CD4-positive, alpha-beta T cell treated with Interleukin-17A for 1 hour (primary cell): ENCODE data around the gene TREML2.

ENCODE experiments used
- DNase-seq: peaks from one replicate; pipeline ENCODE4 v3.0.0-alpha.2; 2020

Gene TREML2

DNA sequence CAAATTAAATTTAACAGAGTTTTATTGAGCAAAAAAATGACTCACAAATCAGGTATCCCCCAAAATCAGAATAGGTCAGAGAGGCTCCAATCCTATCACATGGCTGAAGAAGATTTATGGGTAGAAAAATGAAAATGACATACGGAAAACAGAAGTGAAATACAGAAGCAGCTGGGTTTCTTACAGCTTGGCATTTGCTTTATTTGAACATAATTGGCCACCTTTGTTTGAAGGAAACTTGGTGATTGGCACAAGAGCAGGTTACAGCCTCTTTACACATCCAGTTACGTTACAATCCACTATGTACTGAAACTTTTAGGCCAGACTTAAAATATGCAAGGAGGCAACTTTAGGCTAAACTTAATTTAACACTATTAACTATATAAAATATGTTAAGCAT lies 26.3 kb downstream of the TREML2 start:
- DNase-seq = no peak

DNA sequence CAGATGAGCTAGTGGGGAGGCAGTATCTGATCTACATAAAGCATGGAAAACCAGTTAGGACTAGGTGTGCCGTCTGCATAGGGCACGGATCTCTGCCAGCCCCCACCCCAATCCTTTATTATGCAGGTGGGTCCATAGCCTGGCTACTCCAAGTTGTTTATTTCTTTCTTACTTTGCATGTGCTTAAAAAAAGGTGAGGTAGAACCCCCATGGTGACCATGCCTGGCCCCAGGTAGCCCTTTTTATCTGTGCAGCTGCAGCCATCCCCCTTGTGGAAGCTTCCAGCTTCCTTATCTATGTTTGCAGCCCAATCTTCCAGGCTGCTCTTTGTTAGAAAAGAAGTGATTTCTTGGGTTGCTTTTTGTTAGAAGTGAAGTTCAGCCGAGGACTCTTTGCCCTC lies 29.0 kb downstream of the TREML2 start:
- no peak for DNase-seq

DNA sequence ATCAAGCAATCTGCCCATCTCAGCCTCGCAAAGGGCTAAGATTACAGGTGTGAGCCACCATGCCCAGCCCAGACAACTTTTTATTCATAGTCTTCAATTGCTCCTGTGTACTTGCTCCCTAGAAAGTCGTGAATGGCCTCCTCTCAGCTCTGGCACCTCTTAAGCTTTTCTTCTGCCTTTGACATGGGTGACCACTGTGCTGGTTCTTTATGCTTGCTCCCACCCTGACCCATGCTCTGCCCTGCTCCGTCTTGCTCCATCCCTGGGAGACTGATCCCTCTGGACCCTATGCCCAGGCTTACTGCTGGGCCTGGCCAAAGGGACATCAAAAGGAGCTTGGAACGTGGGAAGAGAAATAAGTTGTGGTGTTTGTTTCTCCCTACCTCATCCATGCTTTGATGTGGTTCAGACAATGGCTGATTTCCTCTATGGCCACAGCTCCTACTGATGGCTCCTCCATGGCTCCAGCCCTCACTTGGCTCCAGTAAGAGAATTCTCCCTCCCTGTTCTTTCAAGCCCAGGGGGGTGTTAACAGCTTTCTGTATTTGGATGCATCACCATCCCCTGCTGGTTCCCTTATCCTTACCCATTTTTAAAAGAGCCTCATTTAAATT lies 30.3 kb downstream of the TREML2 start:
- no peak for DNase-seq

DNA sequence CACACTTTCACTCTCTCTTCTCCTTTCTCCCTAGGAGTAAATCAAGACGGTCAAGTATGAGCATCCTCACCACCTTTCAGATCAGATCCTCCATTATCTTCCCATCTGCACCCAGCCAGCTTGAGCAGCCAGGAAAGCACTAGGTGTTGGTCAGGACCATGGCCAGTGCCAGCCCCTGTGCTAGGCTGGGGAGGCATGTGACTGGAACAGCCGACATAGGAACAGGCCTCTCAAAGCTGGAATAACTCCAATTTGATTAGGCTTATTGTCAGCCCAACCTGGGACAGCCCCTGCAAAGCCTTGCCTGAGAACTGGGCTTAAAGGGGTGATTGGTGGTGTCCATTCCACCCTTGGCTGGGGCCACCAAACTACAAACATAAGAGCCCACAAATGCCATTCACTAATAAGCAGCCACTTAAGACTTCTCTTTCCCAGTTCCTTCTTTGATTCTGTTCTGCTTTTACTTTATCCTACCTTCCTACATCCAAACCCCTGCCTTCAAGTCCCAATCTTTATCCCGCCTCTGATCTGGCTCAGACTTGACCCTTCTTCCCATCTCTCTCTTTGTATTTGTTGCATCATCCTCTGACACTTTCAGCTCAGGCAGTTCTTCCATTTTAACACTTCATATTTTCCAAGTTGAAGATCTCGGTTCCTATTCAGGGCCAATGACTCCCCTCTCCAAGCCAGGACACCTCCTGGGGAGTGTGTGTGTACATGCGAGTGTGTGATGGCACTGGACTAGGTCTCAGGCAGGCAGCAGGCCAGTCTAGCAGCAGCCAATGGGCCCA lies 33.6 kb downstream of the TREML2 start:
- no peak for DNase-seq

- DNase-seq = no peak
These were observed 36.3 kb downstream of the TREML2 start for GRCh38 chr6:41164551-41165120.

DNA sequence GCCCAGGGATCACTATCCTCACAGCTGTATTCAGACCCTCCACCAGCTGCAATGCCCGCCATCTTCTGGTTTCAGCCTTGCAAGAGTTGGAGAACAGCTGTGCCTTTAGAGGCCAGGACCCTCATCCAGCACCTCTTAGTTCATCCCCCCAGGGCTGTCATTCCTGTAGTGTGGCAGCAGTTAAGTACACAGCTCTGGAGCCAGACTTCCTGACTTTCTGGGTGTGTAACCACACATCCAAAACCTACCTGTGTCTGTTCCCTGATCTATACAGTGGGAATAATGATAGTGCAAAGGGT lies 37.6 kb downstream of the TREML2 start:
- no peak for DNase-seq

- no peak for DNase-seq
These were observed 38.1 kb downstream of the TREML2 start, which contains the start of gene TREM2 for GRCh38 chr6:41162687-41163418. Gene TREM2 (minus strand): TSS chr6:41163116. CDS start chr6:41163082, 34 bp downstream.

GRCh38 chr6:41161851-41162552 lies 38.9 kb downstream of the TREML2 start:
- no peak for DNase-seq

- DNase-seq = no peak
These were observed 39.6 kb downstream of the TREML2 start for GRCh38 chr6:41161380-41161779.

- DNase-seq = no peak
These were observed 40.0 kb downstream of the TREML2 start for GRCh38 chr6:41160933-41161332.

DNA sequence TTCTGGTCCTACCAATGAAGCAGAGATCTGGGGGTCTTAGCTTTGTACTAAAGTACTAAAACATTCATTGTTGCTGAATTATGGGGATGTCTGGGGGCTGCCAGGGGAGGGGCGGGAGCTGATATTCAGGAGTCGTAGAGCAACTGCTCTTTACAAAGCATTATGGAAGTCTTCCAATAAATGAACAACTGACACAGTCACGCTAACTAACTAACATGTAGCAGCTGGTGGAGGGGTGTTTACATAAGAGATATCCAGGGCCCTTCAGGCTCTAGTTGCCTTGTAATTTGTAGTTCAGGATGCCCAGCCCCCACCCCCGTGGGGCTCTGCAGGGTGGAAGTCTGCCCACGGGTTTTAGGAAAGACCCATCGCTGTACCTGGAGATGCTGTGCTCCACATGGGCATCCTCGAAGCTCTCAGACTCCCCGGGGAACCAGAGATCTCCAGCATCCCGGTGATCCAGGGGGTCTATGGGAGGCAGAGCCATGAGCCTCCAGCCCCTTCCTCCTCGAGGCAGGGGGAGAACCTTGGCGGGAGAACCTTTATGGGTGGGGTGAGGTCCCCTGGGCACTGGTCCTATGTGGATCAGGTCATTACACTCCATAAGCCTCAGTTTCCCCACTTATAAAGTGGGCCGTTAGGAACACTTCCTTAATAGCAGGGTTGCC lies 41.4 kb downstream of the TREML2 start:
- no peak for DNase-seq

GRCh38 chr6:41157323-41157722 lies 43.6 kb downstream of the TREML2 start:
- no peak for DNase-seq

DNA sequence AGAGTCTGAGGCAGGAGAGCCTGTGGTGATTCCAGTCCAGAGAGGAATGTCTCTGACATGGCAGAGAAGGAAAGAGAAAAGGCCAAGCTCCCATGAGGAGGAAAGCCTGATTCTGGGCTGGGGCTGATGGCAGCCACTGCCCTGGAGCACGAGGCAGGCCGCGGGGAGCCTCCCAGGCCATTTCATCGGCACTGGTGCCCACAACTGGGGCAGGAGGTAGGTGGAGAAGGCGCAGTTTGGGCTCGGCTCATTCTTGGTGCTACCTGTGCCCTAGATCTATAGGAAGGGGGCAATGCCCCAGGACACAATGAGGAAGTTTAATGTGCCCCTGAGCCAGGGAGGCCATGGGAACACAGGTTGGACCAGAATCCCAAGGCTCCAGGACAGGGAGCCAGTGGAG lies 44.2 kb downstream of the TREML2 start:
- no peak for DNase-seq

DNA sequence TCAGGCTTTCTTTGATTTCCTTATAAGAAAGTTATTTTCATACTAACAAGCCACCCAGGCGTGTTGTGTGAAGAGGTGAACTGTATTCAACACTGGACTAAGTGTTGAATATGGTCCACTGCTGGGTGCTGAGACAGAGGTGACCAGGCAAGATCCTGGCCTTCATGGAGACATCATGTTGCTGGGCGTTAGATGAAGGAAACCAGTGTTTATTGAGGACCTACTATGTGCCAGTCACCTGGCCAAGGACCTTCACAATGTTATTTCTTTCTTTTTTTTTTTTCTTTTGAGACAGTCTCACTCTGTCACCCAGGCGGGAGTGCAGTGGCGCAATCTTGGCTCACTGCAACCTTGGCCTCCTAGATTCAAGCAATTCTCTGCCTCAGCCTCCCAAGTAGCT lies 44.9 kb downstream of the TREML2 start:
- DNase-seq = no peak

DNA sequence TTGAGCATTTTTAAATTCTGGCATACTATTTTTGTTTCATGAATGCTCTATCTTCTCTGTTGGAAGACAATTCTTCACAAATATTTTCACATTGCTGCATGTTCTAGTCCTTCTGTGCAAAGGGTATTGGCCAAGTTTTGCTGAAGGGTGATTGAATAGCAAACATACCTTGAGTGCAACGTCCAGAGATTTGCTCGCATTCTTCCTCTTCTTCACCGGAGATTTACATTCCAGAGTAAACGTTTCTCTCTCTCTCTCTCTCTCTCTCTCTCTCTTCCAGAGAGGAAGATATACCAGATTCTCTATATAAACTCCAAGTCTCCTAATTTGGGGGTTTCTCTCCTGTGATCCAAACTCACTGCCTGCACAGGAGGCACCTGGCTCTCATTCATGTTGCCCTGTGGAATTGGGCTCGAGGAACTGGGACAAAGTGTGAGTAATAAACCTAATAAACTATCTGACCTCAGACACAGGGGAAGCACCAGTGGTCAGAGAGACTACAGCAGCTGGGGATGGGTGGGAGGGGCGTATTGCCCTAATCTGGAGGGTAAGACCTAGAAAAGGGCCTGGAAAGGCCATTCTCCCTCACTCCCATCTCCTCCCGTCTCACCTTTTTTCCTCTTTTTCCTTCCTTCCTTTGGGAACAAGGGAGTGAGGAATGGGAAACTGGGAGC lies 45.7 kb downstream of the TREML2 start:
- DNase-seq = no peak

GRCh38 chr6:41153992-41154625 lies 46.8 kb downstream of the TREML2 start, which contains the start of gene TREML1:
Gene TREML1 (minus strand): TSS chr6:41154347. CDS start chr6:41154288, 59 bp downstream.
- DNase-seq = no peak

DNA sequence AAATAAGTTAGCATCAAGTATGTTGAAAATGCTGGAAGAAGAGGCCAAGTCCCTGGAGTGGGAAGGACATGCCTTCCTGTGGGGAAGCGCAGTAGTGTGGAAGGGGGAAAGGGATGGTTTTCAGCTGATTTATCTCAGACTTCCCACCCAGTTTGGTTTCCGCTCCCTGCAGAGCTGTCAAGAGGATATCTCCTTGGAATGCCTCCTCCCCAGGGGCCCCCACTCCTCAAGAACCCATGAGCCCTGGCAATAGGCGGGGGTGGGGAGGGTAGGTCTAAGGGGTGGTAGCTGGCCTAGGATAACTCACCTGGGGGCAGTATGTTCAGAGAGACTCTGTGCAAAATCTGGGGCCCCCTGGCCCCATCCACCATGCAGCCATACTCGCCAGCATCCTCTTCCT lies 47.5 kb downstream of the TREML2 start:
- DNase-seq = no peak

- no peak for DNase-seq
These were observed 50.3 kb downstream of the TREML2 start for GRCh38 chr6:41150671-41151070.

DNA sequence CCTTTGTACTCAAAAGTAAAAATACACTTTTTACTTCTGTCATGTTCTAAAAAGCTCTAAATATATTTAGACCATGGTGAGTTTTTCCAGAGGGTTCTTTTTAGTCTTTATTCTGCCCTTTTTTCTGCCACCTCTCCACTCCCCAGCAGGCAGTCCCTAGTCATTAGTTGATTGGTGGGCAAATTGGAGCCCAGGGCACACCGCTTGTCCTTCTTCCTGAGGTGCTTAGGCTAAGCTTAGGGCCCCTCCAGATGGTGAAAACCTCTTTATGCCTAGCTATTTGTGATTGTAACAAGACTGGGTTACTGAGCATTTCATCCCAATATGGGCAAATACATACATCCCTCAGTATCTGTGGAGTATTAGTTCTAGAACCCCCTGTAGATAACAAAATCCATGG lies 53.0 kb downstream of the TREML2 start:
- DNase-seq = no peak
